NCI-H446 treated with DMSO at 0.1 percent for 48 hours (cell line): ENCODE data around the gene RXYLT1.
A peak's percentile ranks its signal among the peaks of the same experiment; 100 is the strongest.
"Not testable (repeated sequence)": the region's sequence is repeated elsewhere in the genome, so short reads cannot be mapped to it uniquely, and the experiment has no call there.

ENCODE experiments used
- DNase-seq: peaks from one replicate; lab custom pipeline; 2025; lab: John Stamatoyannopoulos, UW

RXYLT1 gene

DNA sequence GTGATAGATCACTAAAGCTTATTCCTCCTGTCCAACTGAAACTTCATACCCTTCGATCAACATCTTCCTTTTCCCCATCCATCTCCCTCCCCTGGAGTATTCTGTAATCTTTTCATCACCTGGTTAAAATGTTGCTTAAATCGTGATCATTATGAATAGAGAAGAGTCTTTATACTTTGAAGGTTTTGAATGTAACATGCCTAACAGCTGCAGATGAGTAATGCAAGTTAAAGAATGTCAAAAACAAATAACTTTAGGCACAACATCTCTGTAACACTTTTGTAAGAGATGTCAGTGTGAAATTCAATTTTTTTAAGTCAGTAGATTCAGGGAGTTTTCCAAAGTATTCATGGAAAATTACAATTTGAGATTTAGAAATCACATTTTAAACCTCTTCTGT, 25.0 kb downstream of the RXYLT1 start:
- DNase-seq: no peak

DNA sequence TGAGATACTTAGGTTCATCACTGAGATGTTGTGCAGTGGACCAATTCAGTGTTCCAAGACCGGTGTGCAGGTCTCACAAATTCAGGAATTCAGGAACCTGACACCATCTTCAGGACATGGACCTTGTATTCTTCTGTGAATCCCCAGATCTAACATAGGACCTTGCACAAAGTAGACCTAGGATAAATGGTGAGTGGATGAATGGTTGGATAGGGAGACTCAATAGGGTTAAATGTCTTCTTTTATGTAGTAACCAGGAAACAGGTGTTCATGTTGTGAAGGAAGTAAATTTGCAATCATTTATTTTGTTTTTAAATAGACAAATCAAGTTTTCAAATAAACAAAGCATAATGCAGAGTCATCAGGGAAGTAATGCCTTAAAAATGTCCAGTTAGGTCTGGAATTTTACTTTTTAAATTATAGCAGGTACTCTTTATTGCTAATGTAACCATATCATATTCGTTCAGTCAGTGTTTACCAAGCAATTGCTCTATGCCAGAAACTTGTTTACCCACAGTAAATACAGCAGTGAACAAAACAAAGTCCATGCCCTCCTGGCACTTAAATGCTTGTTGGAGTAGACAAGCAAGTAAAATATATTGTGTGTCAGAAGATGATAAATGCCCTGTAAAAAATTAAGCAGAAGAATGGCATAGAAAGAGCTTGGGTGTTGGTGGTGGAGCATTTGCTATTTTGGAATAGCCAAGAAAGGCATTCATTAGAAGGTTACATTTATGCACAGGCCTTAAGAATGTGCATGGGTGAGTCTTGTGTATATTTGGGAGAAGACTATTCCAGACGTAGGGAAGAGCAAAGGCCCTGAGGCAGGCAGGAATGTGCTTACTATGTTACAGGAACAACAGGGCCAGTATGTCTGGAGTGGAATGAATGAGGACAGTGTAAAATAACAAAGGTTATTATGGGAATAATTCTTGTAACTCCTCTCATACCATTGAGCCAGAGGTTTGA, 26.3 kb downstream of the RXYLT1 start:
- DNase-seq: no peak

DNA sequence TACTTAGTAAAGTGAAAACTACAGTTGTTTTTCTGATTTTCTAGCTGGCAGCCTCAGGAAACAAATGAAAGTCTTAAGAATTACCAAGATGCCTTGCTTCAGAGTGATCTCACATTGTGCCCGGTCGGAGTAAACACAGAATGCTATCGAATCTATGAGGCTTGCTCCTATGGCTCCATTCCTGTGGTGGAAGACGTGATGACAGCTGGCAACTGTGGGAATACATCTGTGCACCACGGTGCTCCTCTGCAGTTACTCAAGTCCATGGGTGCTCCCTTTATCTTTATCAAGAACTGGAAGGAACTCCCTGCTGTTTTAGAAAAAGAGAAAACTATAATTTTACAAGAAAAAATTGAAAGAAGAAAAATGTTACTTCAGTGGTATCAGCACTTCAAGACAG, 28.9 kb downstream of the RXYLT1 start:
- no peak for DNase-seq

DNA sequence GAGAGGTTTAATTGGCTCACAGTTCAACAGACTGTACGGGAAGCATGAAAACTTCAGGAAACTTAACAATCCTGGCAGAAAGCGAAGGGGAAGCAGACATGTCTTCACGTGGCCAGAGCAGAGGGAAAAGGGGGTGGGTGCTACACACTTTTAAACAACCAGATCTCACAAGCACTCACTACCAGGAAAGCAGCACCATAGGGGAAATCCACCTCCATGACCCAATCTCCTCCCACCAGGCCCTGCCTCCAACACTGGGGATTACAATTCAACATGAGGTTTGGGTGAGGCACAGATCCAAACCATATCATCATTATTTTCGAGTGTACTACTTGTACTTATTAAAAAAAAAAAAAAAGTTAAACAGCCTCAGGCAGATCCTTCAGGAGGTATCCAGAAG, 29.9 kb downstream of the RXYLT1 start:
- no peak for DNase-seq

DNA sequence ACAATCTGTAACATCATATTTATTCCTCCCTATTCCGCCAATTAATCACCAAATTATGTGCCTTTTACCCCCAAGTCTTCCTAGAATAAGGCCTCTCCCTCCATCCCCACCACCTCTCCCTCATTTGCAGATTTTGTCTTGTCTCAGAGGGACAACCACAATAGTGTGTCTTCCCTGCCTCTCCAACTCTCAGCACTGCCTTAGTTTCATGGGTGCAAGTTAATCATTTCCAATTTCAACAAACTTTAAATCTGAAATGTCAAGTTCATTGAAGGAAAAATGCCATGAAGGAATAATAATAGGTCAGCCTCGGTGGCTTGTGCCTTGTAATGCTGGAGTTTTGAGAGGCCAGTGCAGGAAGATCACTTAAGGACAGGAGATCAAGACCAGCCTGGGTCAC, 31.6 kb downstream of the RXYLT1 start:
- DNase-seq: no peak

DNA sequence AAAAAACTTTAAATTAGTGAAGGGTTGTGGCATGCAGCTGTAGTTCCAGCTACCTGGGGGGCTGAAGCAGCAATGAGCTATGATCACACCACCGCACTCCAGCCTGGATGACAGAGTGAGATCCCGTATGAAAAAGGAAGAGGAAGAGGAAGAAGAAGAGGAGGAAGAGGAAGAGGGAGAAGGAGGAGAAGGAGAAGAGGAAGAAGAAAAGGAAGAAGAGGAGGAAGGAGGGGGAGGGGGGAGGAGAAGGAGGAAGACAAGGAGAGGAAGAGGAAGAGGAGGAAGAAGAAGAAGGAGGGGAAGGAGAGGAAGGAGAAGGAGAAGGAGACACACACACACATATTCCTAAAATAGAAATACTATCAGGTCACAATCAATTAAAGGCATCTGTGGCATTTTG, 32.0 kb downstream of the RXYLT1 start:
- DNase-seq: no peak

DNA sequence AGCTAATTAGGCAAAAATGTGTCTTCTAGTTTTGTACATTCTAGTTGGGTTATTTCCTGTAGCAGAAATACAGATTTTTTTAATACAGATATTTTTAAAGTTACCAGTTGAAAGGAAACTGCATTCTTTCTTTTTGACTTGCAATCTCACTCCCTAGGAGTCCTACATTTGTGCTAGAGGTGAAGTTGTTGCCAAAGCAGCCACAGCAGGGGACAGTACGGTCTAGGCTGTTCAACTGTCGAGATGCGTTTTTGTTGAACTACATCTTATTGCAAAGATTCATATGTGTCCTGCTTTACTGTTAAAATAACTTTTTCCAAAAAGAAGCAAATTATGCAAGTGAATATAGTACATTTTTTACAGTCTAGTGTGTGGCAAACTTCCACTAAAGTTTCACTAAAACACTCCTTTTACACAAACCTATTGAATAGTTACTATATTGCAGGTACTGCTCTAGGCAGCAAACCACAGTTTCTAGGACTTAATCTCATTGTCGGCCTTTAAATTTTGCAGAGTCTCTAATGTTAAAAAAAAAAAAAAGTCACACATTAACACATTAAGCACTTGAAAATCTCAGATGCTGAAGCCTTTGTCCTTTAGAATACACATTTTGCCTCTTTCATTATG, 34.5 kb downstream of the RXYLT1 start:
- peak; percentile 5 for DNase-seq

DNA sequence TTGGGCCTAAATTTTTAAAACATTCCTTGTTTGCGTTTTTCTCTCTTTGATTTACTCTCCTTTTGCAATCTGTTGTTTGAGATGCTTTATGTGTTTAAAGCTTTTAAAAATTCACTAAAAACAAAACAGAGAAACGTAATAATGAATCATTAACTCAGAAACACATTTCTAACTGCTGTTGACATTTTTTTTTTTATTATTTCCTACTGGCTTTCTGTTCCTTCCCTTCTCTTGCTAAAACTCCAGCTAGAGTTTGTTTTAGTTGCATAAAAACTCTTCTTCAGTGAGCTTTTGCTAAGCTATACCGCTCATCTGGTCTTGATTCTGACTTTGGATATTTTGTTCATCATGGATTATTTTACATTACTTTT, 35.8 kb downstream of the RXYLT1 start:
- DNase-seq: no peak

DNA sequence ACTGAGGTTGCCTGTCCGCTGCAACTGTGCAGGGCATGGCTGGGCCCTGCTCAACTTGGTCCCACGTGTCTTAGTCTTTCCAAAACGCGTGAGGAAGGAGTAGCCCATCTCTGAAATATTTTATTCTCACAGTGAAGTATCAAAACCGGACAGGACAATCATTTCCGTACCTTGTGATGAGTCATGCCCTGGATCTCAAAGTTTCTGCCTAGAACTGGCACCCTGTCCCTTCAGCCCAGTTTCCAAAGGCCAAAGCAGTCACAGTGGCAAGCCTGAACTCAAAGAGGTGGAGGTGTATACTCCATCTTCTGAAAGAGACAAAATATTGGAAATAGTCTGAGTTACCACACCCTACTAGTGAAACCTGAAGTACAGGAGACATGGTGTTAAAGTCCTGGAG, 36.3 kb downstream of the RXYLT1 start:
- DNase-seq: no peak

DNA sequence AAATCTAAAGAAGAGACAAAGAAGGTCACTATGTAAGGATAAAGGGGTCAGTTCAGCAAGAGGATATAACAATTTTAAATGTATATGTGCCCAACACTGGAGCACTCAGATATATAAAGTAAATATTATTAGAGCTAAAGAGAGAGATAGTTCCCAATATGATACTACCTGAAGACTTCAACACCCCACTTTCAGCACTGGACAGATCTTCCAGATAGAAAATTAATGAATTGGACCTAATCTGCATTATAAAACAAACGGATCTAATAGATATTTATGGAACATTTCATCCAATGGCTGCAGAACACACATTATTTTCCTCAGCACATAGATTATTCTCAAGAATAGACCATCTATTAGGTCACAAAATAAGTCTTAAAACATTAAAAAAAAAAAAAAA, 40.7 kb downstream of the RXYLT1 start:
- DNase-seq: no peak

DNA sequence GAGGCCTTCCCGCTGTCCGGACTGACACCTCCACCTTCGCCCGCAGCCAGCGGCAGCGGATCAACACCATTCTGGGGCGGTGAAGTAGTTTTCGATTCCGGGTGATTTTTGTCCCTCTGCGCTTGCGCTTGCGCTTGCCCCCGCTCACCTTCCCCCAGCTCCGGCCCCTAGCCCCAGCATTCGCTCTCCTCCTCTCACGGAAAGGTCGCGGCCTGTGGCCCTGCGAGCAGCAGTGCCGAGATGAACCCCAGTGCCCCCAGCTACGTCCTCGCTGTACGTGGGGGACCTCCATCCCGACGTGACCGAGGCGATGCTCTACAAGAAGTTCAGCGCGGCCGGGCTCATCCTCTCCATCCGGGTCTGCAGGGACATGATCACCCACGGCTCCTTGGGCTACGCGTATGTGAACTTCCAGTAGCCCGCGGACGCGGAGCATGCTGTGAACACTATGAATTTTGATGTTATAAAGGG, 42.1 kb downstream of the RXYLT1 start:
- no peak for DNase-seq

DNA sequence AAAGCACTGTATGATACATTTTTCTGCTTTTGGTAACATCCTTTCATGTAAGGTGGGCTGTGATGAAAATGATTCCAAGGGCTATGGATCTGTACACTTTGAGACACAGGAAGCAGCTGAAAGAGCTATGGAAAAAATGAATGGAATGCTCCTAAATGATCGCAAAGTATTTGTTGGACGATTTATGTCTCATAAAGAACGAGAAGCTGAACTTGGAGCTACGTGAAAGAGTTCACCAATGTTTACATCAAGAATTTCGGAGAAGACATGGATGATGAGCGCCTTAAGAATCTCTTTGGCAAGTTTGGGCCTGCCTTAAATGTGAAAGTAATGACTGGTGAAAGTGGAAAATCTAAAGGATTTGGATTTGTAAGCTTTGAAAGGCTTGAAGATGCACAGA, 42.6 kb downstream of the RXYLT1 start:
- DNase-seq: no peak

DNA sequence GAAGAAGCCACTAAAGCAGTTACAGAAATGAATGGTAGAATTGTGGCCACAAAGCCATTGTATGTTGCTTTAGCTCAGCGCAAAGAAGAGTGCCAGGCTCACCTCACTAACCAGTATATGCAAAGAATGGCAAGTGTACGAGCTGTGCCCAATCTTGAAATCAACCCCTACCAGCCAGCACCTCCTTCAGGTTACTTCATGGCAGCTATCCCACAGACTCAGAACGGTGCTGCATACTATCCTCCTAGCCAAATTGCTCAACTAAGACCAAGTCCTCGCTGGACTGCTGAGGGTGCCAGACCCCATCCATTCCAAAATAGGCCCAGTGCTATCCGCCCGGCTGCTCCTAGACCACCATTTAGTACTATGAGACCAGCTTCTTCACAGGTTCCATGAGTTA, 43.3 kb downstream of the RXYLT1 start:
- DNase-seq: no peak

DNA sequence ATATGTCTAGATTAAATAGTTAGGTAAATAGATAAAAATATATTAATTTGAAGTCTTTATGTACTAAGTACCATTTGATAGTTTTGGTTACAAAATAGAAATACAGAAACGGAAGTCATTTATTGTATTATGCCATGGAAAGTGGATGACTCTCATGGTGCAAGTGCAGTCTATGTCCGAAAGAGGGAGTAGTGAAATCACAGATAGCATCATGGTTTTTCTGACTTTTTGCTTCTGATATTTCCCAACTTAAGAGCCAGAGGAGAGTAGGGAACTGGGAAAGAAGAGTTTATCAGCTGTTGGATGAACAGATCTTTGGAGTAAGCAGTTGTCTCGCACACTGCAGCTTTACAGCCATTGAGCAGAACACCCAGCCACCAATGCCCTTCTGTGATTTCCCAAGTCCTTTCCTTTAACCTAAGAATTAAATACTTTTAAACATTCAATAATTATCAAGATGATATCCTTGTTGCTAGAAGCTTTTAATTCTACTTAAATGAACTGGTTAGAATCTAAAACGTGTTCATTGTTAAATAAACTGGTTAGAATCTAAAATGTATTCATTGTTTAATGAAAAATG, 46.4 kb downstream of the RXYLT1 start:
- DNase-seq: peak; percentile 39

DNA sequence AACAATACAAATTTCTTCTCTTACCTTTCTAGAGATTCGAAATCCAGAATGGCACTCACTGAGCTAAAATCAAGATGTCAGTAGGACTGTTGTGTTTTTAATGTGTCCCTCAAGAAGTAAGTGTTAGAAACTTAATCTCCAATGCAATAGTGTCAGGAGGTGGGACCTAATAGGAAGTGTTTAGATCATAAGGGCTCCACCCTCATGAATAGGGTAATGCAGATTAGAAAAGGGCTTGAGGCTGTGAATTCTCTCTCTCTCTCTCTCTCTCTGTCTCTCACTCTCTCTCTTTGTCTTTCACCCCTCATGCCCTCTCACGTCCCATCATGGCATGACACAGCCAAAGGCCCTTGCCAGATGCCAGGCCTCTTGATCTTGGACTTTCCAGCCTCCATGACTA, 49.2 kb downstream of the RXYLT1 start:
- no peak for DNase-seq

DNA sequence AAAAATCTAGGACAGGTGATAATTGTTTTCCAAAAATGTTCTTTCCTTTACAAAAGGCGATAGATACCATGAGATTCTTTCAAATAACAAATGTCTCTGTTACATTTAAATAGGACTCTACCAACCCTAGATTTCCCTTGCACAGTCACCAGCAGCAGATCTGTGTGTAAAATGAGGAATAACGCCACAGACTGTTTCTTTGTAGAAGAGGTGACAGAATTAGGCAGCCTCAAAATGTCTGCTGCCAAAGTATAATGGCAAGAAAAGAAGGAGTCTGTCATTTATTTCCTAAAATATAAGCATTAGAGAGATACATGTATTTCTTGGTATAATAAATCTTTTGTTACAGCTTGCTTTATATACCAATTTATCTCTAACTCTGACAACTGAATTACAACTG, 56.3 kb downstream of the RXYLT1 start:
- DNase-seq: no peak

DNA sequence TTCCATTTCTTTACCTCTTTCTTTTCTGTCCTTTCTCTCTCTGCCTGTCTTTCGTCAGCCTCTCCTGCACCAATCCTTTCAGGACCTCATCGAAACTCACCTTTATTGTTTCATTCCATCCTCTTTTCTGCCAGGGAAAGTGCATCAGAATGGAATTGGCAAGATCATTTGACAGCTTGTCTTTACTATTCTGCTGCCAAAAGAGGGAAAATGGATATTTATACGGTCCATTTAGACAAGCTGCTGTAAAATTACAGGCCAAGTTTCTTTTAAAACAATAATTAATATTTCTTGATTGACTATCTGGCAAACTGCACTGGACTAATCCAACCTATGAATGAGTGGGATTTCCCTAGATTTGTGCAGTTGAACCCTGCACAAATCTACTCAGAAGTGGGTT, 57.2 kb downstream of the RXYLT1 start:
- DNase-seq: peak; percentile 88

DNA sequence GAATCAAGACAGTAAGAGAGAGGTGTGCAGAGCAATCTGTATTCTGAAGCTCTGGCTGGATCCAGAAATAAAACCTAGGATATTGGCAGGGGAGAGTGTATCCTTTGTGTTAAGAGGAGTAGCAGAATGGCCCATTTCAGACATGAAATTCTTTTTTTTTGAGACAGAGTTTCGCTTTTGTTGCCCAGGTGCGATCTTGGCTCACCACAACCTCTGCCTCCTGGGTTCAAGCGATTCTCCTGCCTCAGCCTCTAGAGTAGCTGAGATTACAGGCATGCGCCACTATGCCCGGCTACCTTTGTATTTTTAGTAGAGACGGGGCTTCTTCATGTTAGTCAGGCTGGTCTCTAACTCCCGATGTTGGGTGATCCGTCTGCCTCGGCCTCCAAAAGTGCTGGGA, 58.7 kb downstream of the RXYLT1 start:
- no peak for DNase-seq

DNA sequence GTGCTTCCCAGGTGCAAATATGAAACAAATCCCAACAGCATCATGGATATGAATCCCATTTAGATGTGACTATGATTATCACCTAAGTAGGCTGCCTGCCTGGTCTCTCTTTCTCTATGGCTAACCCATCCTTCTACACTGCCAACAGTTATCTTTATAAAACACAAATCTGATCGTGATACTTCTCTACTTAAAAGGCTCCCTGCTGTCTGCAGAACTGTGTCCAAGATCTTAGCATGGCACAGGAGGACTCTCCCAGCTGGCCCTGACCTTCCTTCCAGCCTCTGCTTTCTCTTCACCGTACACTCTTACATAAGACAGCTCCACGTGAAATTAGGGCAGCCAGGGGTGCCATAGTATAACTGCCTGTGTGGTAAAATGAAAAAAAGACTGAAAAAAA, 61.3 kb downstream of the RXYLT1 start:
- no peak for DNase-seq

DNA sequence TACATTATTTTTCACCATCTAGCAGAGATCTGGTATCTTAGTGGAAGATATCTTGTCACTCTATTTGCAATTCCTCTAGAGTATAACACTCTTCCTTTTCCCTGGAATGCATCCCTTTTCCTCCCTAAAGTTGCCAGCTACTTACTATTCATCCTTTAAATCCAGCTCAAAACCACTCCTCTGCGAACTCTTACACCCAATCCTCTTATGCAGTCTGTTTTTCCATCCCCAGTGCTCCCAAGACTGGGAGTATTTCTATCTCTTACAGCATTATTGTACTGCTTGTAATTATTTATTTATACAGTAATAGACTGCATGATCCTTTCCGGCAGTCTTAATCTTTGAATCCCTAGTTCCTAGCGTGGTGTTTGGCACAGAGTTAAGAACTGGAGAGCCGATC, 61.9 kb downstream of the RXYLT1 start:
- no peak for DNase-seq

DNA sequence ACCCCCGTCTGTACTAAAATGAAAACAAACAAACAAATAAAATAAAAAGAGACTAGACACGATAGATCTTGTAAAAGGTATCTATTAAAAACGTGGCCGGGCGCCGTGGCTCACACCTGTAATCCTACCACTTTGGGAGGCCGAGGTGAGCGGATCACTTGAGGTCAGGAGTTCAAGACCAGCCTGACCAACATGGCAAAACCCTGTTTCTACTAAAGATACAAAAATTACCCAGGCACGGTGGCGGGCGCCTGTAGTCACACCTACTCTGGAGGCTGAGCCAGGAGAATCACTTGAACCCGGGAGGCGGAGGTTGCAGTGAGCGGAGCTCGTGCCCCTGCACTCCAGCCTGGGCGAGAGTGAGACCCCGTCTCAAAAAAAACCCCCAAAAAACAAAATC, 63.0 kb downstream of the RXYLT1 start:
- not testable (repeated sequence) for DNase-seq

DNA sequence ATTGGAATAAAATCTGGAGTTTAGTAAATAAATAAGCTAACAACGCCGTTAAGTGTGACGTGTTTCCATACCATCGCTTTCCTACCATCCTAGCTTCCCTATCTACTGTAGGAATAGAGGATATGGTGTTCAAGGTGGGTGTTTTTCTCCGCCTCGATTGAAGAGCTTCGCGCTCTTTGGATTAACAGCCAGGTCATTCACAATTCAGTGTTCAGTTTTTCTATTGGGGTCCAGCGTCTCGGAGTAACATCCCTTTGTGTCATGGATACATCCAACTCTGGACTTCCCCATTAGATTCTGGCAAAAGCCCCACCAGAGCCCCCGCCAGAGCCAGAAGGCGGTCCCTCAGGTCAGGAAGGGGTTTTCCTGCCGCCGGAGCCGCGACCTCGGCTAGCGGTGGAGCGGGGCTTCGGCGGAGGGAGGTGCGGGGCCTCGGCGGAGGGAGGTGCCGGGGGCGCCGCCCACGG, 63.6 kb downstream of the RXYLT1 start:
- DNase-seq: no peak
